ENCODE results near the gene KIF7.

GRCh38 chr15:89587955-89588354 is 67.3 kb downstream of the KIF7 start:
- no peak for TF ChIP-seq E2F6 (IDR thresholded peaks at IDR 0.05)
- TF ChIP-seq POLR2A (IDR thresholded peaks at IDR 0.05; ENCODE audit: control extremely low read depth in 1 of 2, low read depth in 2 of 2, low read length in 2 of 2), result no peak
- no peak for TF ChIP-seq RAD21 (IDR thresholded peaks at IDR 0.05 in 1 of 2, conservative IDR thresholded peaks at IDR 0.05 in 1 of 2; ENCODE audit: low read depth in 2 of 2, low read length in 2 of 2)
- no peak for TF ChIP-seq BRCA1 (IDR thresholded peaks at IDR 0.05; ENCODE audit: low read depth, low read length)
- TF ChIP-seq YY1 (IDR thresholded peaks at IDR 0.05; ENCODE audit: low read depth, low read length), result no peak
